ENCODE measurements around the gene PRKN.
"Not testable (repeated sequence)": the region's sequence is repeated elsewhere in the genome, so short reads cannot be mapped to it uniquely, and the experiment has no call there.

GRCh38 chr6:161851486-161851885, 876.1 kb downstream of the PRKN start:
- TF ChIP-seq CTCF, EP300 (IDR thresholded peaks at IDR 0.05): not testable (repeated sequence)
